DMS79 treated with DMSO at 0.1 percent for 48 hours (cell line): ENCODE data around the gene FBXW4.

Experiments used
- DNase-seq: peaks from one replicate; lab custom pipeline; 2025; lab: John Stamatoyannopoulos, UW

Gene FBXW4

DNA sequence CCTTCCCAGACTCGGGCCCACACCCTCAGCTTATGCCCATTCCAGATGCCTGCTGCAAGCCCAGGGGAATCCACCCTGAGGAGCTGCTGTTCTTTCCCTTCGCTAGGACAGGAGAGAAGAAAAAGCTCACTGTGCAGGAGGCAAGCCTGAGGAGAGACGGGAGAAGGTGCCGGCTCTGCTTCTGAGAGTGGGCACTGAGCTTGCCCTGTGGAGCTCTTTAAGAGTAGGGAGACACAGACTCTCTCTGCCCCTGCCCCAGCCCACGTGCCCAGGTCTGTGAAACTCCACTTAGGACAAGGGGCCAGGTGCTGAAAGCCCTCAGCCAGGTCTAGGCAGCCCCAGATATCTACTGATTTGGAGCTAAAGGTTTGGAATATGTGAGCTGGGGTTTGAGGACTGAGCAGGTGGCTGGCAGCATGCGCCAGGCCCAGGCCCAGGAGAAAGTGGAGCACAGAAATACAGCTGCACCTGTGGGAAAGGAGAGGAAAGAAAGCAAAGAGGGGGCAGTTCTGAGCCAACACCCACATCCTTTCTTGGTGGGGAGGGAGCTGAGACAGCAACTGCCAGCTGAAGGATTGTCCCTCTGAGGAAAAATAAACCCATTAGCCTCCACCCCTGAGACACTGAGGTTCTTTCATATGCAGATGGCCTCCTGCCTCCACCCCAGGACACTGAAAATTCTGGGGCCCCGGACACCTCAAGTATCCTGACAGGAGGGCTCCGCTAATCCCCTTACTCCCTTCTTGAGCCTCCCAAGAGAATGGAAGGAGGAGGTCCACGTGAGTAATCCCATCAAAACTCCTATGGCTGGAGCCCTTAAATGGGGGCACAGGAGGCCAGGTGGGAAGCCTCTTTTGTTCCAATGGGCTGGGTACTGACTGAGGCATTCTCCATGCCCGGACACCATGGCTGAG, 114.2 kb downstream of the FBXW4 start:
- DNase-seq: no peak

DNA sequence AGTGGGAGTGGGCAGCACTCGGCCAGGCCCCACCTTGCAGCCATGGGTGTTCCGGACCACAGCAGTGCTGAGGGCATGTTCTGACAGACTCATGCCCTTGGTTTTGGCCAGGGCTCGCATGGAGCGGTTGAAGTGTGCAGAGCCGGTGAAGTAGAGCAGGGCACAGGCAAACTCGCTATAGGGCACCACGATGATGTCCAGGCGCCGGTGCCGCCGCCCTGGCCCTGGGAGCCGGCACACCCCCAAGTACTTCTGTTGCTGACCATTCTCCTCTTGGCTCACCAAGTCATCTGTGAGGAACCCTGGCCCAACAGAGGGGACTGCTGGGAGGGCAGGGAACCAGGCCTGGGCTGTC, 115.5 kb downstream of the FBXW4 start:
- no peak for DNase-seq

DNA sequence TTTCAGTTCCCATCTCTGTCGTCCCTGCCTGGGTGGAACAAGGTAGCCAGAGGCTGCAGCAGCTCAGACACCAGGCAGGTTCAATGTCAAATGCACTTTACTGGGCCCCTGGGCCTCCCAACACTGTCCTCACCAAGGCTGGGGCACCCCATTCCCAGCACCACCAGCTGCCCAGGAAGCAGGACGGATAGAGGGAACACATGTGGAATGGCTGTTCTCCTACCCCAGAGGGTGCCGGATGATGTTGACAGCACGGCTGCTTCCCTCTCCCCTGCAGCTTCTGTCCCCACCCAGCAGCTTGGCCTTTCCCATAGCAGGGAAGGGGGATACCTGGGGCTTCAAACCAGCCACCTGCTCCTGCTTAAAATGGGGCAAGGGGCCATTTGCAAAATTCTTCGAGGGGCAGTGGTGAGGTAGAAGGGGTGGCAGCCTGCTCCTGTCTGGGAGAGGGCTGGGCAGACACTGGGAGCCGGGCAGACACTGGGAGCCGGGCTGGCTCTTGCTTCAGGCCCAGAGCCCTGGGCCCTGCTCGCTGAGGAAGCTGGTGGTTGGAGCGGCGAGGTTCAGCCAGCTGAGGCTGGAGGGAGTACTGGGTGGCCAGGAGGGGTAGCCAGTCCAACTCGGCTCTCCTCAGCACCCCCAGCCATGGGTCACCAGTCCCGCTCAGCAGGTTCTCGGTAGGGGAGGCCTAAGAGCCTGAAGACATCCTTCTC, 116.0 kb downstream of the FBXW4 start:
- no peak for DNase-seq

DNA sequence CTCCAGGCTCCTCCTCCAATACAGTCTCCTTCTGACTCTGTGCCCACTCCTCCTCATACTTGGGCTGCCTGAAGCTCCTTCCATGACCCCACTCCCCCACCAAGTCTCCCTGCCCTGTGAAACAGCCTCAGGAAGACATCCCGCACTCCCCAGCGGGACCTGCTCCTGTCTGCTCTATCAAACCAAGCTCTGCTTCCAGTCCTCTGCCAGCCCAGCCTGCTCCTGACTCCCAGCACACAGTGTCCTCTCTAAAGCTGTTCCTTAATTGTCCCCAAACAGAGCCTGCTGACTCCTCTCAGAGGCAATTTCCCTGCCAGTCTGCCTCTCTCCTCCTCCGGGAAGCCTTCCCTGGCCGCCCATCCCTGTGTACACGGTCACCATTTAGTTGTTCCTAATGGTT, 116.8 kb downstream of the FBXW4 start:
- no peak for DNase-seq

DNA sequence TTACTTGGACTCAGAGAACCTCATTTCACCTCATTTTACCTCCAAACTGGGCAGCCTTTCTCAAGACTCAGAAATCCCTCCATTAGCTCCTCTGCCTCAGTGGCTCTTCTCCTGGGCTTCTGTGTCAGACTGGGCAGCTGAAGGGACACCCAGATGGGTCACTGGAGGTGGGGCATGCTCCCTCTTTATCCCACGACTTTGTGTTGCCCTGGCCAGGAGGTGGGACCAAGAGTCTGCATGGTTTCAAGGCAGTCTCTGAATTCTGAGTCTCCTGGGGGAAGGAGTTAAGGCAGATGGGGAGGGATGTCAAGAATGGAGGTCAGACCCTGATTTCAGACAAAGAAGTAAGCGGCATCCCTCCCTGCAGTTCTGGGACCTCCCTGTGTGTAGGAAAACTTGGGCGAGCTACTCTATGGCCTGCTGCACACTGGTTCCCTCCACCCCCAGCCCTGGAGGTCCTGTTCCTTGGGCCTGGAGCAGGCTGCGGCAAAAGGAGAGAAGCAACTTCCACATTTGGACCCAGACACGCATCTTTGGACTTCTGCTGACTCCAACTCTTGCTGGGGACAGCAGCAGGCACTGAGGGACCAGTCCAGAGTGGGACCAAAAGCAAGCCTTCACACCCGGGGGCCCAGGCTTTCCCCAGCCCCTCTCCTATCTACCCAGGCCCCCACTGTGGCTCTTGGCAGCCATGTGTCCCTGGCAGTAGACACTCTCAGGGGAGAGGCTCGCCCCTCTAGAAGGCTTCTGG, 117.7 kb downstream of the FBXW4 start:
- no peak for DNase-seq

DNA sequence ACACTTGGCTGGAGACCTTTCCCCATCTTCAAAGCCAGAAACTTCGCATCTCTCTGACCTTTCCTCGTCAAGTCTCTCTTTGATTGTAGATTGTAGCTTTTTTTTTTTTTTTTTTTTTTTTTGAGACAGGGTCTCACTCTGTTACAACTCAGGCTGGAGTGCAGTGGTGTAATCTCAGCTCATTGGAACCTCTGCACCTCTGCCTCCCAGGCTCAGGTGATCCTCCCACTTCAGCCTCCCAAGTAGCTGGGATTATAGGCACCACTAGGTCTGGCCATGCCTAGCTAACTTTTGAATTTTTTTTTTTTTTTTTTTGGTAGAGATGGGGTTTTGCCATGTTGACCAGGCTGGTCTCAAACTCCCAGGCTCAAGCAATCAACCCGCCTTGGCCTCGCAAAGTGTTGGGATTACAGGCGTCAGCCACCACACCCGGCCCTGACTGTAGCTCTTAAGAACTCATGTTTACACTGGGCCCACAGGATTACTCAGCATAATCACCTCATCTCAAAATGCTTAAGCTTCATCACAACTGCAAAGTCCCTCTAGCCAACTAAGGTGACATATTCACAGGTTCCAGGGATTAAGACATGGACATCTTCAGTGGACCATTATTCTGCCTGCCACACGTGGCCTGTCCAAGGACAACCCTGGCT, 118.6 kb downstream of the FBXW4 start:
- no peak for DNase-seq

DNA sequence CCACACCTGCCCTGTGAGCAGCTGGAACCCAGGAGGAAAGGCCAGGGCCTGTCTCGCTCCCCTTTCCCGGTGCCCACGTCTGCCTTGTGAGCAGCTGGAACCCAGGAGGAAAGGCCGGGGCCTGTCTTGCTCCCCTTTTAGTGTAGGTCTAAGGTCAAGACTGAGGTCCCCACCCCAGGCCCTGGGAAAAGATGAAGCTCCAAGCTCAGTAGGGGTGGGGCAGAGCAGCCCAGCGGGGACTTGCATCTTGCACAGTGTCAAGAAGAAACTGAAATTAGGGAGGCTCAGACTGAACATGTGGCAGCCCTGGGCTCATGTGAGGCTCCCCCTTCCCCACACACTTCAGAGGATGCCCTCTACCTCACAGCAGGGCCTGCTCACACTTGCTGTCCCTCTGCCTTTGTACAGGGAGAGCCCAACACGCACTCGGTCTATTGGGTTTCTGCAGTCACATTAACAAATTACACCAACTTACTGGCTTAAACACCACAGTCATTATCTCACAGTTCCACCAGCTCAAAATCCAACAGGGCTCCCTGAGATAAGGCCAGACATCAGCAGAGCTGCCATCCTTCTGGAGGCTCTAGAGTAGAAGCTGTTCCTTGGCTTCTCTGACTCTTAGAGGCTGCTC, 119.3 kb downstream of the FBXW4 start:
- no peak for DNase-seq

DNA sequence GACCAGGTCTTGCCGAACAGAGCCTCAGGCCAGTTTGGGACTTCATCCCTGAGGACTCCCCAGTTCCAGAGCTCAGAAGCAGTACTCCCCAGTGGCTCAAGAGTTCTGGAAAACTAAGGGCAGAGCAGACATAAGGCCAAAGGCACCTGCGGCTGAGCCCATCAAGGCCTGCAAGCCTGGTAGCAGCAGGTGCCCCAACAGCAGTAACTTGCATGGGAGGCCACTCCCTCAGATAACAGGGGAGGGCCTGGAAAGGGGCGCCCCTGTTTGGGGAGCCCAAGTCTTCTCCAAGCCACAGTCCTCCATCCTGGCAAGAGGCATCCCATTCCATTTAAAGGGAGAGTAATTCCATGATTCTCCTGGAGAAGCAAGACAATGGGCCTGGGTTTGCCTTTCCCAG, 119.9 kb downstream of the FBXW4 start:
- no peak for DNase-seq

DNA sequence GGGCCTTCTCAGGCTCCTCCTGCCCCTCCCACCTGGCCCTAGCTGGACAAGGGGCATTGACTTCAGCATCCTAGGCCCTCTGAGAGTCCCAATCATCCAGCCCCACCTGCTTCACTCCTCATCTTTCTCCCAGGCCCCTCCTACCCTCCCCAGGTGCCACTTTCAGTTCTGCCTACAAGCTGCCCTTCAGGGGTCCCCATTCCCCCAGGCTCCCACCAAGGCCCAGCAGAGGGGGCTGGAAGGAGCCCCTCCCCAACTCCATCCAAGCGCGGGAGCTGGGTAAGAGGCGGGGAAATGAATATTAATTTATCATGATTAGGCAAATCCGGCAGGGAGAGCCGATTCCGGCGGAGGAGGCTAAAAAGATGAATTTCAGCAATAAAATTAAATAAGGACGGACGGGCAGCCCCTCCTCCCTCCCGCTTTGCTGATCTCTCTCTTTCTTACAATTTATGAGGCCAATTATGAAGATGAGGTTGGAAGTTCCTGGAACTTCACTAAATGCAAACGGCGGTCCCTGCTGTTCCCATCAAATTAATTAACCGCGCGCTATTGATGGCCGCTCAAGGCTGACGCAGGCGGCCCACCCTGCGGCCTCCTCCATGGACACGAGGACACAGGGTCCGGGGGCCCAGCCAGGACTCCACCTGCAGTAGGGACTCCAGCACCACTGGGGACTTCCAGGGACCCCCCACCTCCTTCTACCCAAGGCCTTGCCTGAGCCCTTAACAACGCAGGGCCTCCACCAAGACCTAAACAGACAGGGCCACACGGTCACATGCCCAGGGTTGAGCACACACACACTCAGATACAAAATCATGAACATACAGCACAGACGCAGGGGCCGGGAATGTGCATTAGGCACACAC, 120.9 kb downstream of the FBXW4 start:
- DNase-seq: no peak

- DNase-seq: no peak
Measured at GRCh38 chr10:101572785-101573184, 122.2 kb downstream of the FBXW4 start.

- no peak for DNase-seq
Measured at GRCh38 chr10:101572126-101572525, 122.8 kb downstream of the FBXW4 start.

GRCh38 chr10:101571271-101571925, 123.6 kb downstream of the FBXW4 start:
- no peak for DNase-seq

DNA sequence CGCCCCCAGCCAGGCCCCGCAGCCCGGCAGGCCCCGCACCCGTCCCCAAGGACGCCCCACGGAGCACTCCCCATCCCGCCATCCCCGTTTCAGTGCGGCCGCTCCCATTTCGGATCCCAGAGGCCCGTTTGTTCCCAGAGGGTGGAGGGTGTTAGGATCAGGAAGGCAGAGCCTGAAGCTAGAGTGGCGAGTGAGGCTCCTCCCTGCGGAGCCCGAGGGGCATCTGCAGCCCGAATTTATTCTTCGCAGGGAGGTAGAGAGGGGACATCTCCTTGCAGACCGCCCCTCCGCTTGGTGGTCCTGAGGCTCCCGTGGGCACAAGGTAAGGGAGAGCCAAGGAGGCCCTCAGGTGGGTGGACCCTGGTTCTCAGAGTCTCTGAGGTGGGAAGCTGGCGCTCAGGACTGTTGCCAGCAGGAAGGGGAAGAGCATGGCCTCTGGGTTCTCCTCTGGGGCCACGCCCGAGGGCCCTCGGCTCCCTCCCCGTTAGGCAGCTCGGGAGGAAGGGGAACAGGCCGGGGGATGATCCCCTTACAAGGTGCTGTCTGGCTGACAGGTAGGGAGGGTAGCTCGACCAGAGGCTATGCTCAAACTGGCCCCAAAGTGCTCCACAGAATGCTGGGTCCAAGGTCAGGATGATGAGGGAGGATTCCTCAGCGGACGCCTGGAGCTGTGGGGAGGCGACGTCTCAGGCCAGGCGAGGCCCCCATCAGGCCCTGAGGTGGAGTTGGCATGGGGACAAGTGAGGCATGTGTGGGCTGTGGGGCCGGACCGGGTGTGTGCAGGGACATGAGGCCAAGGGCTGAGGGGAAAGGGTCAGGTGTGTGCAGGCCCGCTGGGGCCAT, 124.3 kb downstream of the FBXW4 start:
- DNase-seq: peak; percentile 2

DNA sequence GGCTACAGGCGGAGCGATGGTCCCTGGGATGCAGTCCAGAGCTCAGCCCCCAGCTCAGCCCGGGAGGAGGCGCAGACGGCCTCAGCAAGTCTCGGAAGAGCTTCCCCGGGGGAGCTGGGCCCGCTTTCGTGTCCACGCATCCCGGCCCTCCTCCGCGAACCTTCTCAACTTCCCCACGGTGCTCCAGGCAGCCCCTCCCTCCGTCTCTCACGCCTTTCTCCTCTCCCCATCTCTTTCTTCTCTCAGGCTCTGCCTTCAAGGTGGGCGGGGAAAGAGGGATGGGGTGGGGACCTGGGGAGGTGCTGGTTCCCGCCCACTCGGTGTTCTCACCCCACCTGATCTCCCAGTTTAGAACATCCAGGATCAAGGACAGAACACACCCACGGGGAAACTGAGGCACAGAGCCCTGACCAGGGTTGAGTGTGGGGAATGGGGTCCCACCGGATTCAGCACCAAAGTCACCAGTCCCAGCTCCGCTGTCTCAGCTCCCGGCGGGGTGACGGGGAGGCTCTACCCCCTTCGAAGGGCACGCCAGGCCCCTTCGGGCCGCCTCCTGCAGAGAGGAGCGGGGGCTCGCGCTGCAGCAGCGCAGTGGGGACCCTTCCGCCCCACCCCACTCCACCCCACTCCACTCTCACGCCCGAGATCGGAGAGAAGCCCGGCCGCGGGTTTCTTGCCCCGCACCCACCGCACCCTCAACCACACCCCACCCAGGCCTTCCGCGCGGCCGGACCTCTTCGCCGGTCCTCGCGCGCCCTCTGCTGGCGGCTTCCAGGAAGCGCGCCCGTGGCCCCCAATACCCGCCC, 125.1 kb downstream of the FBXW4 start:
- DNase-seq: peak; percentile 29

DNA sequence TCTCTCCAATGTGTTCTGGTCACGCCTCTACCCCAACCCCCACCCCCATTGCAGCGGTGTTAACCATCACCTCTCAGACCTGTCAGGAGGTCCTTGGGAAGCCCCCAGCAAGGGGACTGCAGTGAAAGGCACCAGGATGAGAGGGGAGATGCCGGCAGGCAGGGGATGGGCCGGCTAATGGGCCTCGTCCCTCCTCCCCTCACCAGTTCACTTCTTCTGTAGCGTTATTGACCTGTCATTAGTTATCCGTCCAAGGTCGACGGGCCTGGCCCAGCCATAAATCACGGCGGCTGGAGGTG, 125.7 kb downstream of the FBXW4 start:
- DNase-seq: no peak

DNA sequence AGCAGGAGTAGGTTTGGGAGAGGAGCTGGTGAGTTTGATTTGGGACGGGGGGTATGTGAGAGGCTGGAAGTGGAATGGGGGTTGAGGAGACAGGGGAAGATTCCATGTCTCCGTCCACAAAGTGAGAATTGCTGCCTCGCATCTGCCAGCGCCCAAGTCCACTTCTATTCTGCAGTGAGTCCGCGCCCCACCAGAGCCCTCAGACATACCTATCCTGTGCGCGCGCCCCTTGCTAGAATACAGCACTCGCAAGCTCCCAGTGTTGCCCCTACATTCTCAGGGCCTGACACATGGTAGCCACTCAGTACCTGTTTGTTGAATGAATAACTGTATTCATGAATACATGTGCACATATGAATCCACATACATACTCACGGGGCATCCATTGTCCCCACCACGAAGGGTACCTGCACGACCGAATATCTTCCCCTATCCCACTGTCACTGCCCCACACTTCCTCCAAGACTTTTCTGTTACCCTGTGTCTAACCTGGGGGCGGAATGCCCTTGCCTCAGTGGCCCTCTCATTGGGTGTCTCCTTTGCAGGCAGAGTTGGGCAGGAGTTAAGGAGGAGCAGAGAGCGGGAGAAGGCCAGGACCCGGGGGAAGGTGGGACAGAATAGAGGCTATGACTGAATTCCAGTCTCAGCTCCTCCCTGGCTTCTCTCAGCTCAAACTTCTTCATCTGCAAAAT, 126.8 kb downstream of the FBXW4 start:
- DNase-seq: no peak

DNA sequence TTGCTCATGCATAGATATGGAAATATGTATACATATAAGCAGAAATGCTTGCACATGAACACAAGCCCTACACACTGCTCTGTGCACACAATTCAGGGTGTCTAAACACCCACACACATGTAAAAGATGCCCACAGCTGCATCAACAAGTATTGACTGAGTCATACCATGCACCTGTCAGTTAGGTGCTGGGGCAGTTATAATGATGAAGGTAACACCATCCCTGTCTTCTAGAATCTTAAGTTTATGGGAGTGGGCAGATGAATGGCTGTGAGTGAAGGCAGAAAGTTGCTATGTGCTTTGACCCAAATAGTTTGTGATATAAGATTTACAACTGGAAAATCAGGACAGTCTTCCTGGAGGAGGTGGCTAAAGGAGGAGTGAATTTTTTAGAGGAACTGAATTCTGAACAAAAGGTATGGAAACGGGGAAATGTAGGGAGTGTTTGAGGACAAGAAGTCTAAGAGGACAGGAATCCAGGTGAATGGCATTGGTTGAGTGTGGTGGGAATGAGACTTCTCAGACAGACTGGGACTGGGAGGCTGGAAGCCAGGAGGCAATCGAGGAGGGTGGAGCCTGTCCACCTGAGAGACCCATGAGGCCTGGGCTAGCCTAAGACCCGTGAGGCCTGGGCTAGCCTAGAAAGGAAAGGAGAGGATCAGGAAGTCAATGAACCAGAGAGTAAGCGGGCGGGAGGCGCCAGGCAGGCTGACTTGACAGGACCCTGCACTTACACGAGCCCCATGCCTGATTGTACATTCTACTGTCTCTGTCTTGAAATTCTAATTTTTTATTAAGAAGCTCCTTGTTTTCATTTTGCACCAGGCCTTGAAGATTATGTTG, 127.6 kb downstream of the FBXW4 start:
- DNase-seq: no peak
